Stimulated activated CD8-positive, alpha-beta memory T cell treated with anti-CD3 and anti-CD28 coated beads, Interleukin-4, amount 100 ng/mL, for 1 hour (primary cell): ENCODE measurements around the gene CAND1.

ENCODE experiments used
- DNase-seq, 2 donors: peaks; one replicate each; pipeline ENCODE4 v3.0.0-alpha.2; 2020; ENCODE audit warnings: low read depth in 2 of 2, low spot score in 1 of 2

The CAND1 gene

DNA sequence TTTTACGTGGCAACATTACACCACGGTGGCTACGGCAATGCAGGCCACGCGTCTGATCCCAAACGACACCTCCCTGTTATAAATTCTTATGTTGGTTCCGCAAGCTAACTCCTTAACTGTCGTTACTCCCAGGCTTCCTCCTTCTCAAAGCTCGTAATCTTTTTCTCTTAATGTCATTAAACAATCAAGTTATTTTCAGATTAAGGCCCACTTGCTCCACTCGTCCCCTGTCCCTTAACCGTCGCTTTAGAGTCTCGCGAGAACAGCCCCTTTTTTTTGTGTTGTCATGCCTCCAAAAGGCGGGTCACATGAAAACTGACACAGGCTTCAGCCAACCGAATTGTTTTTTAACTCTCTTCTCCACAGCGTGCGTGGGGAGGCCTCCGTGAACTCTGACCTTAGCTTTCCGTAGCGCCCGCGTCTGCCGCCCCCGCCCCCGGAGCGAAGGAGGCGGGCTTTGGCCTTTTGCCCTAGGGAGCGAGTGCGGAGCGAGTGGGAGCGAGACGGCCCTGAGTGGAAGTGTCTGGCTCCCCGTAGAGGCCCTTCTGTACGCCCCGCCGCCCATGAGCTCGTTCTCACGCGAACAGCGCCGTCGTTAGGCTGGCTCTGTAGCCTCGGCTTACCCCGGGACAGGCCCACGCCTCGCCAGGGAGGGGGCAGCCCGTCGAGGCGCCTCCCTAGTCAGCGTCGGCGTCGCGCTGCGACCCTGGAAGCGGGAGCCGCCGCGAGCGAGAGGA lies at the start of gene CAND1:
CAND1 (plus strand) TSS at position 463 of the 737 bp plus-strand sequence. CDS start 360 bp downstream, outside the sequence.
- peak; percentile 90 to 92 for DNase-seq

DNA sequence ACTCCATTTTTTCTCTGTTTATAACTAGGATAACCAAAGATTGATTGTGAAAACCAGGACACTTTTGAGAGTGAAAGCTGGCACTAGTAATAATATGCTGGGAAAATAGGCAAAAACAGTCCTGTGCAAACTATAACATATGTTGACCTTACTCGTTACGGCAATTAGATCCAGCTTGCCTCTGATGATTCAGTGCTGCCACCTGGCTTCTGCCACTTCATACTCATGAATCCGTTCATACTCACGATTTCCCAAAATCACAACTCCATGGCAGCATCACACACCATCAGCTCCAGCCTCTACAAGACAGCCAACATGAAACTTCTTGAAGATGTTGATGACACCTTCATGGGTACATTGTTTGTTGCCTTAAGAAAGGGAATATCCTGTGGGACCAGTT lies 49.1 kb upstream of the CAND1 start:
- DNase-seq: no peak

DNA sequence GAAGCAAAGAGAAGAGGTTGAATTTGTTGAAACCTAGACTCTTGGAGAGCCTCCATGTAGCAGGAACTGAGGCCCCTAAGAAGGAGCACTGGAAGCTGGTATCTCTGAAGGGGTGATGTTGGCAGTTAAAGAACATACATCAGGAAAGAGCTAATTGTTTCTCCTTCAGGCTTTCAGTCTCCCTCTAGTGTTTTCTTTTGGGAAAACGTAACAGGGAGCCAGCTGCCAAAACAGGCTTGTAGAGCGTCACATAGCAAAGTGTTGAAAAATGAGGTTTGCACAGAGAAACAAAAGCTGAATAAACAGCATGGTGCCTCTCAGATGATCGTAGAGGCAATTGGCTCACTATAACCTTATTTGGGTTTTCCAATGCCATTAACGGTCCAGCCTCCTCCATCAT lies 46.9 kb upstream of the CAND1 start:
- no peak for DNase-seq

DNA sequence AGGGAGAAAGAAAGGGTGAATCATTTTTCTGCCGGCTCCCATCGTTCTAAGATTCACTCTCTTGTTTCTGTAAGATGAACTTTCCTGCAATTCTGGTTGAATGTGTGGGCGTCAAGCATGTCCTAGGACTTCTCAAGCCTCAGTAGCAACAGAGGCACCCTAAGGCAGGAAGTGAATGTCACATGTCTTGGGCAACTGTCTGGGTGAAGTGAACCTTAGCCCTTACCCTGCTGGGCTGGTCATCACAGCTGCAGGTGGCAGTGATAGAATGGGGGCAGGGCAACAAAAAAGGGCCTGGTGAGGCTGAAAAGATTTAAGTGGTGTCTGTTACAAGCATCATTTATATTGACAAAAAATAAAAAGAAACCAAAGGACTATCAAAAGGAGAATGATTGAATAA lies 45.9 kb upstream of the CAND1 start:
- no peak for DNase-seq

DNA sequence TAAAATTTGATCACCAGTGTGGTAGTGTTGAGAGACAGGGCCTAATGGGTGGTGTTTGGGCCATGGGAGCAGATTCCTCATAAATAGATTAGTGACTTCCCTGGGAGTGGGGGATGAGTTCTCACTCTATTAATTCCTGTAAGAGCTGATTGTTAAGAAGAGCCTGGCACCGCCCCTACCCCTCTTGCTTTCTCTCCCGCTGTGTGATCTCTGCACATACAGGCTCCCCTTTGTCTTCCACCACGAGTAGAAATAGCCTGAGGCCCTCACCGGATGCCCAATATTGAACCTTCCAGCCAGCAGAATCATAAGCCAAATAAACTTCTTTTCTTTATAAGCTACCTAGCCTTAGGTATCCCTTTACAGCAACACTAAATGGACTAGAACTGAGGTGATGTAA lies 31.9 kb upstream of the CAND1 start:
- no peak for DNase-seq

DNA sequence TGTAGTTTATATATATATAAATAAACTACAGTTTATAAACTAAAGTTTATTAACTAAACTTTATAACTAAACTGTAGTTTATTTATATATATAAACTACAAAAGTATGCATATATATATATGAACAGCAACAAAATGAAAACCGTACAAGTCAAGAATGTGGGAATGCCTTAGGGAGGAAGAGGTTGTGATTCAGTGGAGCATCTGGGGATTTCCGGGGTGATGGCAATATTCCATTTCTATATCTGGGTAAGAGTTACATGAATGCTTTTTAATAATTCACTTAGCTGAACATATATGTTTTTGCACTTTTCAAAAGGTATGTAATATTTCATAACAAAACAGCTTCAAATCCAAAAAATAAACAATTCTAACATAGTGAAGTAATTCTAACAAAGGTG lies 30.1 kb upstream of the CAND1 start:
- no peak for DNase-seq

DNA sequence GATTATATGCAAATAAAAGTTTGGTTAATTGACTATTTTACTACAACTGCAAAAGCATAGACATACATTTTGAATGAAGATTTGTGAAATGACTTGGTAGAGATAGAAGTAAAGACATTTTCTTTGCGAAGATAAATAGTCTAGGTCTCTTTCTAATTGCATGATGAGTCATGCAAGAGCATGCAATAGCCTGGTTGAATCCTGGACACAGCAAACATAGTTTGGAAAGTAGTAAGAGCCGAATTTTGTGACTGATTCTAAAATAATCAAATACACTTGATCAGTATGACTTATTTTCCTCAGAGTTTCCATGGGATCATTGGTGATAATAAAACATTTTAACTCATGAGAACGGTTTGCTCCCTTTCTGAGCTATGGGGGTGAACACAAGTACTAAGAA lies 27.7 kb upstream of the CAND1 start:
- DNase-seq: no peak

DNA sequence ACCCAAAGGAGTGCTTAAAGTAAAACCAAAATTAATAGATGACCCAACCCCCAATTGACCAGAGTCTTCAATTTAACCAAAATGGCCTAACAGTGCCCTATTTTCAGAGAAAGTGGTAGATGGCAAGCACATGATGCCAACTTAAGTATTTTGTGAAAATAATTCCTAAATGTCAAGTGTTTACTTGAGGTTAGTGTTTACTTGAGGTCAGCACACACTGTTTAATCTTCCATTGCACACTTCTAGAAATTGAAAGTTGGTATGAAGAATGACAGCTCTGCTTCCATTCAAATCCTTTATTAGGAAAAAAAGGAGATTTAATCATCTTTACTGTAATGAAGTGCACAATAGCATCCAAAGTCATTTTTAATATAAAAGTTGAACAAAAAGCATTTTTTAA lies 25.9 kb upstream of the CAND1 start:
- DNase-seq: no peak

DNA sequence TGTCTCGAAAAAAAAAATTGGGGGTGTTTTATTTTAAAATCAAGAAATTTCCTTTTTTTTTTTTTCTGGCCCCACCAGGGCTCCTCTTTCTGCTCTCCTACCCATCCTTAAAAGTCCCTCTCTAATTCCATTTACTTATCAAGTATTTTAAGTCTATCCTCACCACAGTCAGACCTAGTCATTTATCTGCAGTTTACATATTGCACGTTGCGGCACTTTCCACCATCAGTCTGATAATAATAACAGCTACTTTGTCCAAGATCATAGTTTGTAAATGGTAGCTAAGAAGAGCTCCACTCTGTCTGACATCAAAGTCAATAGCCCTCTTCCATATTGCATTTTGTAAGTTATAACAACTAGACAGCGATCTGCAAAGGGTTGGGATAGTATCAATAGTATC lies 23.6 kb upstream of the CAND1 start:
- no peak for DNase-seq

DNA sequence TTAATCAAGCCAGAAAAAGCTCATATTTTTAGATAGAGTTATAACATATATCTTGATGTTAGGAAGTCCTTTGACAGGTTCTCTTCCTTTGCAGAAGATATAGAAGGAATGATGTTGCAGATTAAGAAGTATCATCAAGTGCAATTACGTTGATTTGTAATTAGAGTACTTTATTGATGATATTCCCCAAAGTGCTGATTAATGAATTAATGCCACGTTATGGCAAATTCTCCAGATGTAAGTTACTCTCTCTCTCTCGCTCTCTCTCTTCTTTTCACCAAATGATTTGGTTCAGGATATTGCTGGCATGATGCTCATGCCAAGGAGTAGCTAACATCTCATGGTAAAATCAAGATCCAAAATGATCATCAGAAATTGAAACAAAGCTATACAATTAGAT lies 18.1 kb upstream of the CAND1 start:
- DNase-seq: no peak

DNA sequence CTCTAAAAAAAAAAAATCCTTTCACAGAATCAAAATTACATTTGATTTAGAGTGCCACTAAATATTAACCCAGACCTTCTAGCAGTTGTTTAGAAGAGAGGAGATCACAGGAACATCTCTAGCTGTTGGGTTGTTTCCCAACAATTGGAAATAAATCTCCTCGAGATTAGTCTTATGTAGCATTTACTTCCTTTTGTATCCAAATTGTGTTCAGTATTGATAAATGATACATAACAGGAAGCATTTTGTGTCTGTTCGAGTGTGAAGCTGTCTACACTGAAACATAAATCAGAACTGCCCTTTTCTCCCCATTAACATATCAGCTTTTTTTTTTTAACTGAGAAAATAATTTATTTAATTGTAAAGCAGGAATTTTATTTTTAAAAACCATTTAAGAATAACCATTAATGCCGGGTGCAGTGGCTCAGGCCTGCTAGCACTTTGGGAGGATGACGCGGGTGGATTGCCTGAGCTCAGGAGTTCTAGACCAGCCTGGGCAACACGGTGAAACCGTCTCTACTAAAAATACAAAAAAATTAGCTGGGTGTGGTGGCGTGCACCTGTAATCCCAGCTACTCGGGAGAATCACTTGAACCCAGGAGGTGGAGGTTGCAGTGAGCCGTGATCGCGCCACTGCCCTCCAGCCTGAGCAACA lies 14.7 kb upstream of the CAND1 start:
- DNase-seq: no peak

DNA sequence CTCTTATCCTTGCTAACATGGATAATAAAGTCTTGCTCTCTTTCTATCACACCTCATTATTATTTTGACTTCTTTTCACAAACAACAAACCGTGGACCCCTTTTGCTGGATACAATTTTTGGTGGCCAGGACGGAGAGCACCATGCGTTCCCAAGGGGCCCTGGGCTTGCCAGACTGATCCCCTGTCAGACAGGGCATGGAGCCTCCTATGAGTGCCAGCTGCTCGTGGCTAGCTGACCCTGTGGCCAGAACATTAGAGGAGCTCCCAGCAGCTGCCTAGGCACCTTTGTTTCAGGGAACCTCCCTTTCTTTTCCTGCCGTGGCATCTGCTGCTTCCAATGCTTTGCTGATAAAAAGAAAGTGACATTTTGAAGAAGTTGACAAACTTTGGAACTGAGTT lies 12.5 kb upstream of the CAND1 start:
- DNase-seq: no peak

DNA sequence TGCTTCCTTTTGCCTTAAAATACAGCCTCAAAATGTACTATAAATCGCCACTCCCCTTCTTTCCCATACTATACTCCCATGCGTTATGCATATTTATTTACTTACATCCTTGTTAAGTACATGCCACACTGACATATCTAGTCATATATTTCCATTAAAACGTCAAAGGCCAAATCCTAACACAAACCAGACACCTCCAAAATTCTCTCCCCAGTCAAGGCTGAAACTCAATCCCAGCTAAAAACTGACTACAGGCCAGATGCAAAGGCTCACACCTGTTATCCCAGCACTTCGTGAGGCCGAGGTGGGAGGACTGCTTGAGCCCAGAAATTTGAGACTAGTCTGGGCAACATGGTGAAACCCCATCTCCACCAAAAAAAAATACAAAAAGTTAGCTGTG lies 5.7 kb upstream of the CAND1 start:
- DNase-seq: no peak

DNA sequence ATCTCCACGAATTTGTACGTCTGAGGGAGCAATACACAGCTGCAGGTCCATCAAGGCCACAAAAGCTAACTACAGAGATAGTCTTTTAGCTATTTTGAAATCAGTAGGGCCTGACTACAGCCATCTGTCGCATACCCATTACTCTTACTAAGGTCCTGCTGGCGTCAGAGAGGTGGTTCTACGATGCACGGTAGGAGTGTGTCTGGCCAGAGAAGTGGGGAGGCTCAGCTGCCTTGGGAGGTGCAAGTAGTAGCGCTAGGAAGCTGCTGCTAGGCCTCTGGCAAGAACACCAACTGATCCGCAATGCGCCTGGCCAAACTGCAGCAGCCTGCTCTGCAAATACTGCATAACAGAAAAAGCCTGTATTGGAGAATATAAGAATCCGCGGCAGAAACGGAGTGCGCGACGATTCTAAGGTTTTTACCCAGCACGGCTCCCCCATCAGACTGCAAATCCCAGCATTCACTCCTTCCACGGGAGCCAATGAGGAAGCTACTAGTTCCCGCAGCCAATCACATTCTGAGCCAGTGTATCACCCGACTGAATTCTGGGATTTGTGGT lies 743 bp upstream of the CAND1 start:
- peak; percentile 64 to 73 for DNase-seq

DNA sequence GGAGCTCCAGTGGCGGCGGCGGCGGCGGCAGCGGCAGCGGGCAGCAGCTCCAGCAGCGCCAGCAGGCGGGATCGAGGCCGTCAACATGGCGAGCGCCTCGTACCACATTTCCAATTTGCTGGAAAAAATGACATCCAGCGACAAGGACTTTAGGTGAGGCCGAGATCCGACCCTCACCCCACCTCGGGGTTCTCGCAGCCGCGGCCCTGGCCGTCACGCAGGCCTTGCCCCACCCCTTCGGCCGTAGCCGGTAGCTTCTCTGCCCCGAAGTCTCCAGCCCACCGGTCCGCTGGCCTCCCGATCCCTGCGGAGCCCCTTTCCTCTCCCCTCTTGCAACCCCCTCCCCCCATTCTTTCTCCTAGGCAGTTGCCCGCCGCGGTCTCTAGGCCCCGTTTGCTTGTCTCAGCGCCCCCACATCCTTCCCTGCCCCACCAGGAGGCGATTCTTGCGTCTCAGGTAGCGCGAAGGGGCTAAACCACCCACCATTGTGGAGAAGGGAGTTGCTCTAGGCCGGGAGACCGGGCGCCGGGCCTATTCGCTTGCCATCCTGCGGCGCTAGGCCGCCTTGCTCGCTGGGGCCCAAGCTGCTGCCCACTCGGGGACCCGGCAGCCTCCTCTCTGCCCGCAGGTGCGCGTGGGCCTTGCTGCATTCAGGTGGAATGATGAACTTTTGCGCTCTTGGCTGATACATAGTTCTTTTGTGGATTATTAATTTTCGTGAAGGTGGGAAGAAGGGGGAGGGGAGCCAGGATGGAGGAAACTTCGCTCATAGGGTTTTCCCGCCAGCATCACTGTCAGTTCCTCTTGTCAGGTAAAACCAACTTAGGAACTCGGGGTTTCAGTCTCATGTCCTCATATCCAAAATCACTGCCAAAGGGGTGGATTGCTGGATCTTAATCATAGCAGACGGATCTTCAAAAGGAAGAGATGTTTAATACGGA lies 745 bp downstream of the CAND1 start:
- peak in 1 of 2 donors; percentile 5 for DNase-seq

DNA sequence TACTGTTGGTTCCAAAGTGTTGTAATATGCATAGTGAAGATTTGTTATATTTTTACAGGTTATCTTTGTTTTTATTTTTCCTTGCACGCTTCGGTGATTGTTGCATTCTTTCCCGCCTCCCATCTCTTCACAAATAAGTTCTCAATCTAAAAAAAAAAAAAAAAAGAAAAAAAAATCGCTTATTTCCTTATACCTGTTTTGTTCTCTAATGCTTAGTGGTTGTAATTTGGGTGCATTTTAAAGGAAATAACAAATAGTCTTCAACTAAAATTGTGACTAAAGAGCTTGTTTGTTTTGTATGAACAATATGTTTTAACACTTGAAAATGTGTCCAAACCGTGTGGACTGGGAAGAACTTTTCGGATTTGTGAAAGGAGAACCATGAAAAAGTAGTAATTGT lies 1.5 kb downstream of the CAND1 start:
- DNase-seq: no peak

DNA sequence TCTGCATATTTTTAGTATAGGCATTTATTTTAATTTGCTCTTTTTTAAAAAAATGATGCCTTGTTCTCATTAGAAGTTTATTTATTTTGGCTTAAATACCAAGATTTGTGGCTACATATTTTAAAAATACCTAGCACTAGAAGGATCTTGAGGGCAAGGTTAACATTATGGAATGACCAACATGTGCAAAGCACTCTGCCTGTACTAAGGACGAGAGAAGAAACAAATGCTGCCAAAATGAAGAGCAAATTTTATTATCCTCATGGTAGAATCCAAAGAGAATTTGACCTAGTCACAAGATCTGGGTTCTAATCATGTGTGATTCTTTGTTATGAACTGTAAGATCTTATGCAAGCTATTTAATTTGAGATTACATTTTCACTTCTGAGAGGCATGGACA lies 2.8 kb downstream of the CAND1 start:
- DNase-seq: no peak

DNA sequence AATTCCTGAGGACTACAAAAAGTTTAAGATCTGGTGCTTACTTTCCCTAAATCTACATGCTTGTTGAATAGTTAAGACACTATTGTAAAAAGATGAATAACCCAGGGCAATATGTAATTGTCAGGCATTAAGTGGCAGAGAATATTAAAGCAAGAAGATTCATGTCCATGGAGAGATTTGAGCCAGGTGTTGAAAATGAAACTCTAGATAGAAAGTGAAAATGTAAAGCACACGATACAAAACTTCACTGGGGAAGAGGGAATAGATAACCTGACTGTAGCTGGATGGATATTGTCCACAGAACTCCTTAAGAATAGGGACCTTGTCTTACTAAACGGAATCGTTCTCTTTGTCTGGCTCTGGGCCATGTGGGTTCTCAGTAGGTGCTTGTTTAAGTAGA lies 5.0 kb downstream of the CAND1 start:
- no peak for DNase-seq

DNA sequence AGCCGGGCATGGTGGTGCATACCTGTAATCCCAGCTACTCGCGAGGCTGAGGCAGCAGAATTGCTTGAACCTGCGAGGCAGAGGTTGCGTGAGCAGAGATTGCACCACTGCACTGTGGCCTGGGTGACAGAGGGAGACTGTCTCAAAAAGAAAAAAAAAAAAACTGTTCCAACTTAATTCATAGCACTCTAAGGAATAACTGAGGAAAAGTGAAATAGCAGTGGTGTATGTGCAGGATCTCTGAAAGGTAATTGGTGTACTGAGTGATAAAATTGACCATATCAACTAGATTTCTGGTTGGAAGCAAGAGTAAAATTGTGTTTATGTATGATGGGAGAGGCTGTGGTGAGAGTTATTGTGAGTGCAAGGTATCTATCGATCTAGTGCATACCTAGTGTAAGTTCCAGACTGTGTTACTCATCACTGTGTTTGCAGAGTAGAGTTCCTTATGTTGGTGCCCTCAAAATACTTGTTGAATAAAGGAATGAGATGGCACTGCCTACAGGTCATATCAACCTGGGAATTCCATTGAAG lies 6.3 kb downstream of the CAND1 start:
- DNase-seq: no peak

DNA sequence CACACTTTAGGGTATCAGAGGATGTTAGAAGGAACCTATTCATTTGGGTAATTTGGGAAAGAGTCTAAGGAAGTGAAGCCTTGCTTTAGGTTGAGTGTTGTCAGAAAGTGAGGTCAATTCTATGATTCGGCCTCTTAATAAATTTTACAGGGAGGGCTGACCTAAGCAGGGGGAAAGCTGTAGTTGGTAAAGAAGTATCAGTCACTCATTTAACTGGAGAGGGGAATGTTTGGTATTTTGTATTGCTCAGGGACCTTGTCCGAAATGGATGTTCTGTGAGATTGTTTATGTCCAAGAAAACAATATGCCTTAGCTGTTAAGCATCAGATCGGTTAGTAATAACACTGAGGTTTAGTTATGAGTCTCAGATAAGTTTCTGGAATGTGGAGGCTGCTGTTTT lies 7.3 kb downstream of the CAND1 start:
- DNase-seq: no peak

DNA sequence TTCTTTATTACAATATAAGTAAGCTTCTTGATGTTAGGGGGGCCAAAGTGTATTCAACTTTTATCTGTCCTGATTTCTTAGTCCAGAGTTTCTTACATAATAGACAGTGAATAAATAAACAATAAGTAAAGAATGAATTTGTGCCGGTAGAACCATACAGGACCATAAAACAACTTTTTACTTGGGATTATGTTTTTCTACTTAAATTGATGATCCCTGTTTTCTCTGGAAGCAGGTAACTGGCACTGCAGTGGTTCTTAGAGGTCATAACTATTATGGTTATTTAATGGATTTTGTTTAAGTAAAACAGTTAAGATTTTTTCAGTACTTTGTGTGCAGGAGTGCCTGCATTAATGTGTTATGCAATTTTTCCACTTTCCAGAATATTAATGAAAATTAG lies 10.5 kb downstream of the CAND1 start:
- DNase-seq: no peak
